Smooth muscle cell (in vitro differentiated cells): ENCODE measurements around the gene CD300E. TPM values are rescaled to one million over a fixed set of nuclear protein-coding genes. Genes with fewer than 3 reads are reported as not detected.

Source experiments
- DNase-seq: peaks from one replicate; lab custom pipeline; 2025; ENCODE audit not compliant: unreplicated experiment; lab: John Stamatoyannopoulos, UW
- H2AFZ ChIP-seq: fragments of 200-600 bp; sonication (generic); 2 replicates; pipeline ENCODE4 v1.6.0; 2016; ENCODE audit warnings: antibody characterized with exemption, low read depth, mild to moderate bottlenecking
- H3F3A ChIP-seq: fragments of 200-600 bp; sonication (generic); 2 replicates; pipeline ENCODE4 v1.6.0; 2017; ENCODE audit warnings: antibody characterized with exemption, low read depth
- H3K27ac ChIP-seq: fragments of 200-600 bp; sonication (generic); 2 replicates; pipeline ENCODE4 v1.5.1; 2016; ENCODE audit warnings: low read depth, mild to moderate bottlenecking
- H3K27me3 ChIP-seq: fragments of 200-600 bp; sonication (generic); 2 replicates; pipeline ENCODE4 v1.6.1; 2016; ENCODE audit warnings: low read depth, mild to moderate bottlenecking
- H3K36me3 ChIP-seq: fragments of 200-600 bp; sonication (generic); 2 replicates; pipeline ENCODE4 v1.5.1; 2016; ENCODE audit warnings: low read depth
- H3K4me1 ChIP-seq: fragments of 200-600 bp; sonication (generic); 2 replicates; pipeline ENCODE4 v1.5.1; 2016; ENCODE audit warnings: low read depth
- H3K4me2 ChIP-seq: fragments of 200-600 bp; sonication (generic); 2 replicates; pipeline ENCODE4 v1.6.0; 2016; ENCODE audit warnings: mild to moderate bottlenecking
- H3K4me3 ChIP-seq: fragments of 200-600 bp; sonication (generic); 2 replicates; pipeline ENCODE4 v1.5.1; 2016; ENCODE audit warnings: mild to moderate bottlenecking
- H3K79me2 ChIP-seq: fragments of 200-600 bp; sonication (generic); 2 replicates; pipeline ENCODE4 v1.6.0; 2016; ENCODE audit warnings: low read depth, mild to moderate bottlenecking
- H3K9ac ChIP-seq: fragments of 200-600 bp; sonication (generic); 2 replicates; pipeline ENCODE4 v1.6.0; 2016; ENCODE audit warnings: low read depth
- H3K9me3 ChIP-seq: fragments of 200-600 bp; sonication (generic); replicated peaks from 2 replicates; pipeline ENCODE4 v1.5.1; 2016; ENCODE audit warnings: low read depth
- H4K20me1 ChIP-seq: fragments of 200-600 bp; sonication (generic); 2 replicates; pipeline ENCODE4 v1.6.0; 2016; ENCODE audit warnings: low read depth
- WGBS: methylation state at CpG from one replicate; pipeline ENCODE4 v1.1.7; 2016; ENCODE audit warnings: low lambda C conversion rate; 5-methylcytosine and 5-hydroxymethylcytosine counted together
- polyA plus RNA-seq: library from polyadenylated mRNA; unstranded; fragments of >200 nt; fragmentation: Nextera tagmentation; extraction: Ambion mirVana; gene quantifications from 2 replicates; pipeline ENCODE4 v1.2.1, GENCODE V29; 2016
- total RNA-seq: library from RNA; depleted of rRNA; stranded (reverse); fragments of >200 nt; gene quantifications from 2 replicates; pipeline ENCODE4 v1.2.3, GENCODE V29; 2014
- TF ChIP-seq, protein P1 (sequence below): fragments of 200-600 bp; sonication (generic); IDR thresholded peaks from 2 replicates; pipeline ENCODE4 v1.5.1; 2017; ENCODE audit warnings: borderline replicate concordance, mild to moderate bottlenecking, antibody characterized with exemption; ENCODE audit not compliant: insufficient read depth, poor library complexity, severe bottlenecking

CD300E gene
- total and polyA plus RNA-seq, 2 experiments from 2014 or later, result not detected

GRCh38 chr17:74663561-74663960, 40.0 kb upstream of the CD300E start:
- Histone ChIP-seq H3K9ac (no peak overlapping the region), H3K9me3 (no peaks in the 10 kb centered on the region), H3F3A (no peaks in the 10 kb centered on the region), H3K79me2 (no peaks in the 10 kb centered on the region), H4K20me1 (no peaks in the 10 kb centered on the region), H2AFZ (no peak overlapping the region), H3K27ac (no peak overlapping the region), H3K27me3 (peaks cover 70% of the 10 kb centered on the region), H3K4me2 (no peak overlapping the region), H3K4me3 (no peak overlapping the region), H3K4me1 (no peaks in the 10 kb centered on the region), H3K36me3 (no peaks in the 10 kb centered on the region)
- no peak for DNase-seq
- TF ChIP-seq, protein P1, sequence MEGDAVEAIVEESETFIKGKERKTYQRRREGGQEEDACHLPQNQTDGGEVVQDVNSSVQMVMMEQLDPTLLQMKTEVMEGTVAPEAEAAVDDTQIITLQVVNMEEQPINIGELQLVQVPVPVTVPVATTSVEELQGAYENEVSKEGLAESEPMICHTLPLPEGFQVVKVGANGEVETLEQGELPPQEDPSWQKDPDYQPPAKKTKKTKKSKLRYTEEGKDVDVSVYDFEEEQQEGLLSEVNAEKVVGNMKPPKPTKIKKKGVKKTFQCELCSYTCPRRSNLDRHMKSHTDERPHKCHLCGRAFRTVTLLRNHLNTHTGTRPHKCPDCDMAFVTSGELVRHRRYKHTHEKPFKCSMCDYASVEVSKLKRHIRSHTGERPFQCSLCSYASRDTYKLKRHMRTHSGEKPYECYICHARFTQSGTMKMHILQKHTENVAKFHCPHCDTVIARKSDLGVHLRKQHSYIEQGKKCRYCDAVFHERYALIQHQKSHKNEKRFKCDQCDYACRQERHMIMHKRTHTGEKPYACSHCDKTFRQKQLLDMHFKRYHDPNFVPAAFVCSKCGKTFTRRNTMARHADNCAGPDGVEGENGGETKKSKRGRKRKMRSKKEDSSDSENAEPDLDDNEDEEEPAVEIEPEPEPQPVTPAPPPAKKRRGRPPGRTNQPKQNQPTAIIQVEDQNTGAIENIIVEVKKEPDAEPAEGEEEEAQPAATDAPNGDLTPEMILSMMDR, result no peak
- WGBS, result 69% methylated on average over 3 of the region's 3 CpGs

DNA sequence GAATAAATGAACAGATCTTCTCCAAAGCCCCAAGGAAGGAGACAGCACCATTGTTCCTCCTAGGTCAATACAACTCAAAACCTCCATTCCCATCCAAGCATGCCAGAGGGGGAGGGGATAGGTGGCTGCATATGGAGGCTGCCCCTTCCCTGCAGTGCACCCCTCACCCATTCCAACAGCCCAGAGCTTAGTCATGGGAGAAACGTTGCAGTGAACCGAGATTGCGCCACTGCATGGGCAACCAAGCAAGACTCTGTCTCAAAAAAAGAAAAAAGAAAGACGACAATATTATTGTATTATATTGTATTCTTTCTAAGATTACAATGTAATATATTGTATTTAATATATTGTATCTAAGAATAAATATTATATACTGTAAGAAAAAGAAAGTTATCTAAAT, 36.4 kb upstream of the CD300E start:
- DNase-seq, result no peak
- H2AFZ ChIP-seq, result no peak overlapping the region
- peaks cover 40% of the 10 kb centered on the region for H3K27me3 ChIP-seq
- H3K79me2 ChIP-seq, result no peaks in the 10 kb centered on the region
- TF ChIP-seq, protein P1, result no peak
- no peaks in the 10 kb centered on the region for H3K4me1 ChIP-seq
- H3K9me3 ChIP-seq, result no peaks in the 10 kb centered on the region
- WGBS, result 78% methylated on average over 4 of the region's 4 CpGs
- no peak overlapping the region for H3K27ac ChIP-seq
- no peak overlapping the region for H3K4me3 ChIP-seq
- H3K4me2 ChIP-seq, result no peak overlapping the region
- no peak overlapping the region for H3K9ac ChIP-seq
- no peaks in the 10 kb centered on the region for H3F3A ChIP-seq
- no peaks in the 10 kb centered on the region for H3K36me3 ChIP-seq
- H4K20me1 ChIP-seq, result no peaks in the 10 kb centered on the region

- Histone ChIP-seq H3K9me3 (no peaks in the 10 kb centered on the region), H3F3A (no peaks in the 10 kb centered on the region), H3K4me1 (no peaks in the 10 kb centered on the region), H3K79me2 (no peaks in the 10 kb centered on the region), H3K4me3 (no peak overlapping the region), H3K27ac (no peak overlapping the region), H3K4me2 (no peak overlapping the region), H2AFZ (no peak overlapping the region), H3K27me3 (peaks cover 39% of the 10 kb centered on the region), H3K9ac (no peak overlapping the region), H4K20me1 (no peaks in the 10 kb centered on the region), H3K36me3 (no peaks in the 10 kb centered on the region)
- no peak for DNase-seq
- TF ChIP-seq, protein P1, result no peak
- WGBS, result 85% methylated on average over 6 of the region's 6 CpGs
Measured at GRCh38 chr17:74658620-74659019, 35.1 kb upstream of the CD300E start.

DNA sequence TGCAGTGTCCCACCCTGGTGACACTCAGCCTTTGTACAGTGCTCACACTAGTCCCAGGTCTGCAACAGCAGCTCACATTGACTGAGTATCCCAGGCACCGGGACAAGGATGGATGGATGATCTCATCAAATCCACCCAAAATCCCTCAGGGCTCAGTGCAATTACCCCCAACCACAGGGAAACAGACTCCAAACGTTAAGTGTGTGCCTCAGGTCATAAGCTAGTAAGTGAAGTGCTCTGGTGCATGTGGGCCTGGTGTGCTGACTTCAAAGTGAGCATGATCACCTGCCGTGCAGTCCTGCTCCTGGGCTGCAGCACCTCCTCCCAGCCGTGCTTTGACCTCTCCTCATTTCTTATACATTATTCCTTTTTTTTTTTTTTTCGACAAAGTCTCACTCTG, 31.2 kb upstream of the CD300E start:
- no peaks in the 10 kb centered on the region for H3K79me2 ChIP-seq
- no peaks in the 10 kb centered on the region for H3K36me3 ChIP-seq
- H3F3A ChIP-seq, result peaks cover 7% of the 10 kb centered on the region
- H3K4me1 ChIP-seq, result no peaks in the 10 kb centered on the region
- H3K9ac ChIP-seq, result no peak overlapping the region
- no peak for DNase-seq
- no peaks in the 10 kb centered on the region for H3K9me3 ChIP-seq
- no peaks in the 10 kb centered on the region for H4K20me1 ChIP-seq
- TF ChIP-seq, protein P1, result no peak
- no peak overlapping the region for H3K27ac ChIP-seq
- no peak overlapping the region for H3K4me2 ChIP-seq
- H2AFZ ChIP-seq, result no peak overlapping the region
- WGBS, result 39% methylated on average over 5 of the region's 5 CpGs
- H3K27me3 ChIP-seq, result peaks cover 25% of the 10 kb centered on the region
- H3K4me3 ChIP-seq, result no peak overlapping the region
